ENCODE measurements around the gene STARD3. TPM values are rescaled to one million over a fixed set of nuclear protein-coding genes. Genes with fewer than 3 reads are reported as not detected.

Gene STARD3
- total RNA-seq, 1 experiment from 2014 or later: 75.3 TPM

- ChIA-PET CTCF (interaction anchor here (1.0 to 23.6 kb wide), 11 partner anchors 12 to 121 kb away, joined by 3 to 876 read pairs (median 6); partner anchors contain the start of genes ERBB2, PNMT, PPP1R1B and TCAP), POLR2A (interaction anchor here (0.5 to 0.6 kb wide), 2 partner anchors 90 to 787 kb away, joined by 4 to 11 read pairs; no protein-coding TSS in a partner anchor)
- H3K9me3 Mint-ChIP-seq: no peaks in the 10 kb centered on the region
- no peaks in the 10 kb centered on the region for H3K36me3 Mint-ChIP-seq
- DNase-seq (ENCODE audit: low spot score) (no peak), ATAC-seq (no peak)
- no peak overlapping the region for H3K4me3 Mint-ChIP-seq
- 0 out of 2 replicates have a peak, but pooled peaks cover 2% of the 10 kb centered on the region for H3K27me3 Mint-ChIP-seq (ENCODE audit: low read depth)
- H3K4me1 Mint-ChIP-seq: peaks cover 88% of the 10 kb centered on the region
- peak overlapping the region; percentile 91 for H3K27ac Mint-ChIP-seq
- no peak for TF ChIP-seq SP1 (CRISPR knock-in tag; conservative IDR thresholded peaks at IDR 0.05)
- no peak for TF ChIP-seq ZNF317 (CRISPR knock-in tag; IDR thresholded peaks at IDR 0.05; ENCODE audit: borderline replicate concordance, low read depth)
These were observed 3.3 kb upstream of the STARD3 start for GRCh38 chr17:39633570-39634183.

GRCh38 chr17:39634384-39634871, 2.5 kb upstream of the STARD3 start:
- peak; percentile 4 for ATAC-seq

GRCh38 chr17:39635614-39636176, 1.2 kb upstream of the STARD3 start:
- no peak for DNase-seq (ENCODE audit: low spot score)
- Mint-ChIP-seq H3K4me1 (peaks cover 80% of the 10 kb centered on the region), H3K27ac (peak overlapping the region; percentile 64), H3K9me3 (no peaks in the 10 kb centered on the region), H3K36me3 (no peaks in the 10 kb centered on the region), H3K4me3 (no peak overlapping the region), H3K27me3 (ENCODE audit: low read depth) (no peaks in the 10 kb centered on the region)
- no peak for TF ChIP-seq JAZF1 (CRISPR knock-in tag; IDR thresholded peaks at IDR 0.05)
- no peak for TF ChIP-seq GABPB1 (CRISPR knock-in tag; IDR thresholded peaks at IDR 0.05)
- TF ChIP-seq GTF2I (CRISPR knock-in tag; conservative IDR thresholded peaks at IDR 0.05): no peak
- TF ChIP-seq, protein P1, sequence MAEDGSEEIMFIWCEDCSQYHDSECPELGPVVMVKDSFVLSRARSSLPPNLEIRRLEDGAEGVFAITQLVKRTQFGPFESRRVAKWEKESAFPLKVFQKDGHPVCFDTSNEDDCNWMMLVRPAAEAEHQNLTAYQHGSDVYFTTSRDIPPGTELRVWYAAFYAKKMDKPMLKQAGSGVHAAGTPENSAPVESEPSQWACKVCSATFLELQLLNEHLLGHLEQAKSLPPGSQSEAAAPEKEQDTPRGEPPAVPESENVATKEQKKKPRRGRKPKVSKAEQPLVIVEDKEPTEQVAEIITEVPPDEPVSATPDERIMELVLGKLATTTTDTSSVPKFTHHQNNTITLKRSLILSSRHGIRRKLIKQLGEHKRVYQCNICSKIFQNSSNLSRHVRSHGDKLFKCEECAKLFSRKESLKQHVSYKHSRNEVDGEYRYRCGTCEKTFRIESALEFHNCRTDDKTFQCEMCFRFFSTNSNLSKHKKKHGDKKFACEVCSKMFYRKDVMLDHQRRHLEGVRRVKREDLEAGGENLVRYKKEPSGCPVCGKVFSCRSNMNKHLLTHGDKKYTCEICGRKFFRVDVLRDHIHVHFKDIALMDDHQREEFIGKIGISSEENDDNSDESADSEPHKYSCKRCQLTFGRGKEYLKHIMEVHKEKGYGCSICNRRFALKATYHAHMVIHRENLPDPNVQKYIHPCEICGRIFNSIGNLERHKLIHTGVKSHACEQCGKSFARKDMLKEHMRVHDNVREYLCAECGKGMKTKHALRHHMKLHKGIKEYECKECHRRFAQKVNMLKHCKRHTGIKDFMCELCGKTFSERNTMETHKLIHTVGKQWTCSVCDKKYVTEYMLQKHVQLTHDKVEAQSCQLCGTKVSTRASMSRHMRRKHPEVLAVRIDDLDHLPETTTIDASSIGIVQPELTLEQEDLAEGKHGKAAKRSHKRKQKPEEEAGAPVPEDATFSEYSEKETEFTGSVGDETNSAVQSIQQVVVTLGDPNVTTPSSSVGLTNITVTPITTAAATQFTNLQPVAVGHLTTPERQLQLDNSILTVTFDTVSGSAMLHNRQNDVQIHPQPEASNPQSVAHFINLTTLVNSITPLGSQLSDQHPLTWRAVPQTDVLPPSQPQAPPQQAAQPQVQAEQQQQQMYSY (CRISPR knock-in tag; IDR thresholded peaks at IDR 0.05): peak; percentile 17; the same call in 1 of the 2 replicates
- TF ChIP-seq, protein P2, sequence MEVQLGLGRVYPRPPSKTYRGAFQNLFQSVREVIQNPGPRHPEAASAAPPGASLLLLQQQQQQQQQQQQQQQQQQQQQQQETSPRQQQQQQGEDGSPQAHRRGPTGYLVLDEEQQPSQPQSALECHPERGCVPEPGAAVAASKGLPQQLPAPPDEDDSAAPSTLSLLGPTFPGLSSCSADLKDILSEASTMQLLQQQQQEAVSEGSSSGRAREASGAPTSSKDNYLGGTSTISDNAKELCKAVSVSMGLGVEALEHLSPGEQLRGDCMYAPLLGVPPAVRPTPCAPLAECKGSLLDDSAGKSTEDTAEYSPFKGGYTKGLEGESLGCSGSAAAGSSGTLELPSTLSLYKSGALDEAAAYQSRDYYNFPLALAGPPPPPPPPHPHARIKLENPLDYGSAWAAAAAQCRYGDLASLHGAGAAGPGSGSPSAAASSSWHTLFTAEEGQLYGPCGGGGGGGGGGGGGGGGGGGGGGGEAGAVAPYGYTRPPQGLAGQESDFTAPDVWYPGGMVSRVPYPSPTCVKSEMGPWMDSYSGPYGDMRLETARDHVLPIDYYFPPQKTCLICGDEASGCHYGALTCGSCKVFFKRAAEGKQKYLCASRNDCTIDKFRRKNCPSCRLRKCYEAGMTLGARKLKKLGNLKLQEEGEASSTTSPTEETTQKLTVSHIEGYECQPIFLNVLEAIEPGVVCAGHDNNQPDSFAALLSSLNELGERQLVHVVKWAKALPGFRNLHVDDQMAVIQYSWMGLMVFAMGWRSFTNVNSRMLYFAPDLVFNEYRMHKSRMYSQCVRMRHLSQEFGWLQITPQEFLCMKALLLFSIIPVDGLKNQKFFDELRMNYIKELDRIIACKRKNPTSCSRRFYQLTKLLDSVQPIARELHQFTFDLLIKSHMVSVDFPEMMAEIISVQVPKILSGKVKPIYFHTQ (CRISPR knock-in tag; IDR thresholded peaks at IDR 0.05): no peak
- TF ChIP-seq NFATC4 (CRISPR knock-in tag; IDR thresholded peaks at IDR 0.05): no peak
- POLR2A ChIA-PET: no interaction called here
- ATAC-seq: no peak
- CTCF ChIA-PET: interaction anchor here (1.2 to 23.6 kb wide), 11 partner anchors 12 to 94 kb away, joined by 3 to 876 read pairs (median 6); partner anchors contain the start of genes PNMT, PPP1R1B and TCAP

More at GRCh38 chr17:39634384-39634871, 2.5 kb upstream of the STARD3 start:
- Mint-ChIP-seq H3K9me3 (no peaks in the 10 kb centered on the region), H3K4me3 (no peak overlapping the region), H3K36me3 (no peaks in the 10 kb centered on the region), H3K27me3 (ENCODE audit: low read depth) (no peaks in the 10 kb centered on the region), H3K4me1 (peaks cover 87% of the 10 kb centered on the region), H3K27ac (peak overlapping the region; percentile 53)
- TF ChIP-seq, protein P3, sequence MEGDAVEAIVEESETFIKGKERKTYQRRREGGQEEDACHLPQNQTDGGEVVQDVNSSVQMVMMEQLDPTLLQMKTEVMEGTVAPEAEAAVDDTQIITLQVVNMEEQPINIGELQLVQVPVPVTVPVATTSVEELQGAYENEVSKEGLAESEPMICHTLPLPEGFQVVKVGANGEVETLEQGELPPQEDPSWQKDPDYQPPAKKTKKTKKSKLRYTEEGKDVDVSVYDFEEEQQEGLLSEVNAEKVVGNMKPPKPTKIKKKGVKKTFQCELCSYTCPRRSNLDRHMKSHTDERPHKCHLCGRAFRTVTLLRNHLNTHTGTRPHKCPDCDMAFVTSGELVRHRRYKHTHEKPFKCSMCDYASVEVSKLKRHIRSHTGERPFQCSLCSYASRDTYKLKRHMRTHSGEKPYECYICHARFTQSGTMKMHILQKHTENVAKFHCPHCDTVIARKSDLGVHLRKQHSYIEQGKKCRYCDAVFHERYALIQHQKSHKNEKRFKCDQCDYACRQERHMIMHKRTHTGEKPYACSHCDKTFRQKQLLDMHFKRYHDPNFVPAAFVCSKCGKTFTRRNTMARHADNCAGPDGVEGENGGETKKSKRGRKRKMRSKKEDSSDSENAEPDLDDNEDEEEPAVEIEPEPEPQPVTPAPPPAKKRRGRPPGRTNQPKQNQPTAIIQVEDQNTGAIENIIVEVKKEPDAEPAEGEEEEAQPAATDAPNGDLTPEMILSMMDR (IDR thresholded peaks at IDR 0.05): peak; percentile 64
- TF ChIP-seq, protein P4, sequence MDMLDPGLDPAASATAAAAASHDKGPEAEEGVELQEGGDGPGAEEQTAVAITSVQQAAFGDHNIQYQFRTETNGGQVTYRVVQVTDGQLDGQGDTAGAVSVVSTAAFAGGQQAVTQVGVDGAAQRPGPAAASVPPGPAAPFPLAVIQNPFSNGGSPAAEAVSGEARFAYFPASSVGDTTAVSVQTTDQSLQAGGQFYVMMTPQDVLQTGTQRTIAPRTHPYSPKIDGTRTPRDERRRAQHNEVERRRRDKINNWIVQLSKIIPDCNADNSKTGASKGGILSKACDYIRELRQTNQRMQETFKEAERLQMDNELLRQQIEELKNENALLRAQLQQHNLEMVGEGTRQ (CRISPR knock-in tag; IDR thresholded peaks at IDR 0.05): no peak
- ChIA-PET CTCF (interaction anchor here (0.6 to 23.6 kb wide), 20 partner anchors 13 to 135 kb away, joined by 3 to 876 read pairs (median 4); partner anchors contain the start of genes ERBB2, PNMT, PPP1R1B and TCAP), POLR2A (no interaction called here)
- DNase-seq (ENCODE audit: low spot score): no peak
